Measurements from ENCODE around the gene ZYG11B.

- TF ChIP-seq CTCF (IDR thresholded peaks at IDR 0.05; ENCODE audit: borderline replicate concordance, extremely low read depth, low read length, poor library complexity, severe bottlenecking) = no peak
- TF ChIP-seq EZH2 (IDR thresholded peaks at IDR 0.05; ENCODE audit: borderline replicate concordance, low read depth, low read length, severe bottlenecking) = no peak
Observed at GRCh38 chr1:52769346-52770033, 43.2 kb downstream of the ZYG11B start.

All from DND-41 (cell line).